ENCODE results near the gene CADPS.

Gene CADPS

DNA sequence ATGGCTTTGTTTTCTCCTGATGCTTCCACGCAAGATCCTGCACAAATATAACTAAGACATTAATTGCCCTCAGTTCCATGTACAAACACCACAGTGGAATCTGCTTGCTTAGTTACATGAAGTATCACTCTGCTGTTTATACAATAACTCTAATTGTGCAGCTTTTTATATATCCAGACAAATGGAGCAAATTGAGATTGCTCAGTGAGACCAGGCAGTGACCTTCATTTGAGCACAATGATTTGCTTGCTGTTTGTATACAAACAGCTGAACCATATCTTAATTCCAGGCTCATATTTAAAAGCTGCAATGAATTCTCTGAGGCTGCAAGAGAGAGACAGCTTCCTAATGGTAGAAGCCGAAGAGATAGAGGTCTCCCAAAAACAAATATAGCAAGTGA lies 243.7 kb downstream of the CADPS start:
- H3K9ac ChIP-seq (ENCODE audit: low read depth in 1 of 2, low read length in 2 of 2) = no peak overlapping the region
- no peak overlapping the region for H3K4me3 ChIP-seq (ENCODE audit: low read depth in 1 of 2, low read length in 2 of 2)
- H3K27me3 ChIP-seq (ENCODE audit: control insufficient read depth in 1 of 2, insufficient read depth in 2 of 2, low read length in 2 of 2) = no peaks in the 10 kb centered on the region
- no peak overlapping the region for H3K27ac ChIP-seq (ENCODE audit: low read depth, low read length)
- no peaks in the 10 kb centered on the region for H3K4me1 ChIP-seq (ENCODE audit: control insufficient read depth in 1 of 2, insufficient read depth in 2 of 2, low read length in 2 of 2)
- no peaks in the 10 kb centered on the region for H3K9me3 ChIP-seq (ENCODE audit: control insufficient read depth in 1 of 2, low read length in 2 of 2)
- no peaks in the 10 kb centered on the region for H3K36me3 ChIP-seq (ENCODE audit: control insufficient read depth in 1 of 2, insufficient read depth in 2 of 2, low read length in 2 of 2)

DNA sequence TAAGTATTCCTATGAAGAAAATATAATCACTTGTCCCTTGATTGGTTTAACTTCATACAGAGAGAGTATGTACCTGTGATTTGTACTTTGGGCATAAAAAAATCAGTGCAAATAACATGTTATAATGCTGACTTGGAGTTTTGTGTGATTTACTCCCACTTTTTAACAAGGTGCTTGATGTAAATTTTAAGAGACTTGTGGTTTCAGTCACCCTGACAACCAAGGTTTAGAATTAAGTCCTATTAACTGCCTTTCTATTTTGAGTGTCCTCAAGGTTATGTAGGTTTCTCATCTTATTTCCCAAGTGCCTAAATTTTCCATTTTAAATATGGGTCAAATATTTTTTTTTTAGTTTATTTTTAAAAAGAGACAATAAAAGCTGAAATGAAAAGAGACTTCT lies 244.6 kb downstream of the CADPS start:
- Histone ChIP-seq H3K4me3 (ENCODE audit: low read depth in 1 of 2, low read length in 2 of 2) (no peak overlapping the region), H3K27ac (ENCODE audit: low read depth, low read length) (no peak overlapping the region), H3K9me3 (ENCODE audit: control insufficient read depth in 1 of 2, low read length in 2 of 2) (no peaks in the 10 kb centered on the region), H3K27me3 (ENCODE audit: control insufficient read depth in 1 of 2, insufficient read depth in 2 of 2, low read length in 2 of 2) (no peaks in the 10 kb centered on the region), H3K9ac (ENCODE audit: low read depth in 1 of 2, low read length in 2 of 2) (no peak overlapping the region), H3K4me1 (ENCODE audit: control insufficient read depth in 1 of 2, insufficient read depth in 2 of 2, low read length in 2 of 2) (no peaks in the 10 kb centered on the region), H3K36me3 (ENCODE audit: control insufficient read depth in 1 of 2, insufficient read depth in 2 of 2, low read length in 2 of 2) (no peaks in the 10 kb centered on the region)

DNA sequence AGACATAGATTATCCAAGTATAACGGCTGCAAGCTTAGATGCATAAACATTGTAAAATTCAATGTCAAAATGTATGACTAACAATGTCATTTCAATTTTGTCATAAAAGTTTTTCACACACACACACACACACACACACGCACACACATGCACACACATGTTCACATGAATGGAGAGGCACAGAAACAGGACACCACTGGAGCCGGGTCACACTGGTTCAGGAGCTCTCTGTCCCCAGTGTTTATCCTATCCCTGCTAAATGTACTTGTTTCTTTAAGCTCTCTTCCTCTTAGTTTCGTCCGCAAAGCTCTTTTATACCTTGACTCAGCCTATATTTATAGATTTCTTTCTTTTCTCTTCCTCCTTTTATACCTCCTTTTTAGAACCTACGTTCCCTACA lies 249.9 kb downstream of the CADPS start:
- no peaks in the 10 kb centered on the region for H3K9me3 ChIP-seq (ENCODE audit: control insufficient read depth in 1 of 2, low read length in 2 of 2)
- no peaks in the 10 kb centered on the region for H3K36me3 ChIP-seq (ENCODE audit: control insufficient read depth in 1 of 2, insufficient read depth in 2 of 2, low read length in 2 of 2)
- H3K9ac ChIP-seq (ENCODE audit: low read depth in 1 of 2, low read length in 2 of 2) = no peak overlapping the region
- H3K4me3 ChIP-seq (ENCODE audit: low read depth in 1 of 2, low read length in 2 of 2) = no peak overlapping the region
- H3K27me3 ChIP-seq (ENCODE audit: control insufficient read depth in 1 of 2, insufficient read depth in 2 of 2, low read length in 2 of 2) = no peaks in the 10 kb centered on the region
- H3K27ac ChIP-seq (ENCODE audit: low read depth, low read length) = no peak overlapping the region
- H3K4me1 ChIP-seq (ENCODE audit: control insufficient read depth in 1 of 2, insufficient read depth in 2 of 2, low read length in 2 of 2) = no peaks in the 10 kb centered on the region

GRCh38 chr3:62624185-62624584 lies 251.0 kb downstream of the CADPS start:
- no peaks in the 10 kb centered on the region for H3K9me3 ChIP-seq (ENCODE audit: control insufficient read depth in 1 of 2, low read length in 2 of 2)
- H3K27ac ChIP-seq (ENCODE audit: low read depth, low read length) = no peak overlapping the region
- no peak overlapping the region for H3K9ac ChIP-seq (ENCODE audit: low read depth in 1 of 2, low read length in 2 of 2)
- H3K4me1 ChIP-seq (ENCODE audit: control insufficient read depth in 1 of 2, insufficient read depth in 2 of 2, low read length in 2 of 2) = no peaks in the 10 kb centered on the region
- no peaks in the 10 kb centered on the region for H3K27me3 ChIP-seq (ENCODE audit: control insufficient read depth in 1 of 2, insufficient read depth in 2 of 2, low read length in 2 of 2)
- no peak overlapping the region for H3K4me3 ChIP-seq (ENCODE audit: low read depth in 1 of 2, low read length in 2 of 2)
- H3K36me3 ChIP-seq (ENCODE audit: control insufficient read depth in 1 of 2, insufficient read depth in 2 of 2, low read length in 2 of 2) = no peaks in the 10 kb centered on the region

- Histone ChIP-seq H3K9me3 (ENCODE audit: control insufficient read depth in 1 of 2, low read length in 2 of 2) (no peaks in the 10 kb centered on the region), H3K27ac (ENCODE audit: low read depth, low read length) (no peak overlapping the region), H3K36me3 (ENCODE audit: control insufficient read depth in 1 of 2, insufficient read depth in 2 of 2, low read length in 2 of 2) (no peaks in the 10 kb centered on the region), H3K27me3 (ENCODE audit: control insufficient read depth in 1 of 2, insufficient read depth in 2 of 2, low read length in 2 of 2) (no peaks in the 10 kb centered on the region), H3K4me1 (ENCODE audit: control insufficient read depth in 1 of 2, insufficient read depth in 2 of 2, low read length in 2 of 2) (no peaks in the 10 kb centered on the region), H3K9ac (ENCODE audit: low read depth in 1 of 2, low read length in 2 of 2) (no peak overlapping the region), H3K4me3 (ENCODE audit: low read depth in 1 of 2, low read length in 2 of 2) (no peak overlapping the region)
These were observed 252.6 kb downstream of the CADPS start for GRCh38 chr3:62622553-62623174.

DNA sequence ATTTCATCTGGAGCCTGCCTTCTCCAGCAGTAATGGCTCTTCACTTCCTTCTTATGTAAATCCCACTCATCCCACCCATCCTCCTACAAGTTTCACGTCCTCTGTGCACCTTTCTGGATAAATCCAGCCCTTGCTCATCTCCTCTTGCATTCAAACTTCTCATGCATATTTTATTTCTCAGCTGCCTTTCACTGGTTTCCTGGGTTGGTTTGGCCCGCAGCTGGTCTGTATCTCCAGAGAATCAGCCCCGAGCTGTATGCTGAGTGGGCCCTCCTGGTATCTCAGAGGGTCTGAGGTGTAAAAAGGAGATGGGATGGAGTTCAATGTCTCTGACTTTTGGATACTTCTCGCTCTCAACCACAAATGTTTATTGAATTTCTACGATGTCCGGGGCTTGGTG lies 253.3 kb downstream of the CADPS start:
- H3K27me3 ChIP-seq (ENCODE audit: control insufficient read depth in 1 of 2, insufficient read depth in 2 of 2, low read length in 2 of 2) = no peaks in the 10 kb centered on the region
- H3K4me1 ChIP-seq (ENCODE audit: control insufficient read depth in 1 of 2, insufficient read depth in 2 of 2, low read length in 2 of 2) = no peaks in the 10 kb centered on the region
- H3K9ac ChIP-seq (ENCODE audit: low read depth in 1 of 2, low read length in 2 of 2) = no peak overlapping the region
- no peaks in the 10 kb centered on the region for H3K36me3 ChIP-seq (ENCODE audit: control insufficient read depth in 1 of 2, insufficient read depth in 2 of 2, low read length in 2 of 2)
- no peaks in the 10 kb centered on the region for H3K9me3 ChIP-seq (ENCODE audit: control insufficient read depth in 1 of 2, low read length in 2 of 2)
- H3K4me3 ChIP-seq (ENCODE audit: low read depth in 1 of 2, low read length in 2 of 2) = no peak overlapping the region
- H3K27ac ChIP-seq (ENCODE audit: low read depth, low read length) = no peak overlapping the region

- Histone ChIP-seq H3K36me3 (ENCODE audit: control insufficient read depth in 1 of 2, insufficient read depth in 2 of 2, low read length in 2 of 2) (no peaks in the 10 kb centered on the region), H3K4me3 (ENCODE audit: low read depth in 1 of 2, low read length in 2 of 2) (no peak overlapping the region), H3K9ac (ENCODE audit: low read depth in 1 of 2, low read length in 2 of 2) (no peak overlapping the region), H3K27ac (ENCODE audit: low read depth, low read length) (no peak overlapping the region), H3K9me3 (ENCODE audit: control insufficient read depth in 1 of 2, low read length in 2 of 2) (no peaks in the 10 kb centered on the region), H3K27me3 (ENCODE audit: control insufficient read depth in 1 of 2, insufficient read depth in 2 of 2, low read length in 2 of 2) (no peaks in the 10 kb centered on the region), H3K4me1 (ENCODE audit: control insufficient read depth in 1 of 2, insufficient read depth in 2 of 2, low read length in 2 of 2) (no peaks in the 10 kb centered on the region)
These were observed 254.0 kb downstream of the CADPS start for GRCh38 chr3:62621176-62621575.

- H3K36me3 ChIP-seq (ENCODE audit: control insufficient read depth in 1 of 2, insufficient read depth in 2 of 2, low read length in 2 of 2) = no peaks in the 10 kb centered on the region
- no peaks in the 10 kb centered on the region for H3K4me1 ChIP-seq (ENCODE audit: control insufficient read depth in 1 of 2, insufficient read depth in 2 of 2, low read length in 2 of 2)
- H3K27ac ChIP-seq (ENCODE audit: low read depth, low read length) = no peak overlapping the region
- no peak overlapping the region for H3K9ac ChIP-seq (ENCODE audit: low read depth in 1 of 2, low read length in 2 of 2)
- no peaks in the 10 kb centered on the region for H3K27me3 ChIP-seq (ENCODE audit: control insufficient read depth in 1 of 2, insufficient read depth in 2 of 2, low read length in 2 of 2)
- H3K9me3 ChIP-seq (ENCODE audit: control insufficient read depth in 1 of 2, low read length in 2 of 2) = no peaks in the 10 kb centered on the region
- no peak overlapping the region for H3K4me3 ChIP-seq (ENCODE audit: low read depth in 1 of 2, low read length in 2 of 2)
These were observed 259.9 kb downstream of the CADPS start for GRCh38 chr3:62615258-62615849.

- Histone ChIP-seq H3K36me3 (ENCODE audit: control insufficient read depth in 1 of 2, insufficient read depth in 2 of 2, low read length in 2 of 2) (no peaks in the 10 kb centered on the region), H3K9ac (ENCODE audit: low read depth in 1 of 2, low read length in 2 of 2) (no peak overlapping the region), H3K9me3 (ENCODE audit: control insufficient read depth in 1 of 2, low read length in 2 of 2) (no peaks in the 10 kb centered on the region), H3K4me1 (ENCODE audit: control insufficient read depth in 1 of 2, insufficient read depth in 2 of 2, low read length in 2 of 2) (no peaks in the 10 kb centered on the region), H3K27me3 (ENCODE audit: control insufficient read depth in 1 of 2, insufficient read depth in 2 of 2, low read length in 2 of 2) (no peaks in the 10 kb centered on the region), H3K4me3 (ENCODE audit: low read depth in 1 of 2, low read length in 2 of 2) (no peak overlapping the region), H3K27ac (ENCODE audit: low read depth, low read length) (no peak overlapping the region)
These were observed 260.7 kb downstream of the CADPS start for GRCh38 chr3:62614527-62614926.

GRCh38 chr3:62611541-62612240 lies 263.5 kb downstream of the CADPS start:
- Histone ChIP-seq H3K4me3 (ENCODE audit: low read depth in 1 of 2, low read length in 2 of 2) (no peak overlapping the region), H3K9ac (ENCODE audit: low read depth in 1 of 2, low read length in 2 of 2) (no peak overlapping the region), H3K4me1 (ENCODE audit: control insufficient read depth in 1 of 2, insufficient read depth in 2 of 2, low read length in 2 of 2) (no peaks in the 10 kb centered on the region), H3K27me3 (ENCODE audit: control insufficient read depth in 1 of 2, insufficient read depth in 2 of 2, low read length in 2 of 2) (no peaks in the 10 kb centered on the region), H3K36me3 (ENCODE audit: control insufficient read depth in 1 of 2, insufficient read depth in 2 of 2, low read length in 2 of 2) (no peaks in the 10 kb centered on the region), H3K9me3 (ENCODE audit: control insufficient read depth in 1 of 2, low read length in 2 of 2) (no peaks in the 10 kb centered on the region), H3K27ac (ENCODE audit: low read depth, low read length) (no peak overlapping the region)

Measured in duodenal mucosa (tissue), 2 donors.